GM10248 (cell line): ENCODE measurements around the gene MAP1LC3B.

Experiments used
- CTCF ChIA-PET: fragments of 300-600 bp; sonication (Branson Sonifier 250); formaldehyde crosslinking; extraction: SDS; loops from one replicate; lab custom pipeline; 2021; ENCODE audit warnings: antibody characterized with exemption; lab: Yijun Ruan, JAX
- POLR2A ChIA-PET: fragments of 350-650 bp; sonication (Branson Sonifier 250); formaldehyde crosslinking; extraction: SDS; loops from one replicate; lab custom pipeline; 2020; ENCODE audit warnings: antibody characterized with exemption; lab: Yijun Ruan, JAX
- DNase-seq: peaks from one replicate; pipeline ENCODE4 v3.0.0; 2012; ENCODE audit errors: extremely low spot score
- TF ChIP-seq, protein P1 (sequence below): IDR thresholded peaks from 2 replicates; pipeline ENCODE4 v1.5.1; 2012; ENCODE audit warnings: mild to moderate bottlenecking, low read depth; ENCODE audit errors: extremely low read depth, missing control alignments, control extremely low read depth

Gene MAP1LC3B

DNA sequence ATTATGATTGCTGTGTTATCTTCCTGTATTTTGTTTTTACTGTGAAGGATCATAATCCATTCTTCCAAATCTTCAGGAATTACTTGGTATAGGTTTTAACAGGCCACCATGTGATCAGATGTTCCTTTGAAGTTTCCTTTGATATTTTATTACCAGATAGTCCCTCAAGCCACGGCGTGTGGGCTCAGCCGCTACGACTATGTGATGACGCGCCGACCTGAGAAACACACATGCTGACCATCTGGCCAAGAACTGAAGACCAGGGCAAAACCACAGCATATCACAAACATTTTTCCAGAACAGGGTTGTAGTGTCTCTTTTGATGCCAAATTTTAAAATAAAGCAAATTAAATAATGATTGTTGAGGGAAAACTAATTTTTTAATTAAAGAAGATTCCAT, 53.4 kb downstream of the MAP1LC3B start:
- DNase-seq: no peak
- ChIA-PET POLR2A (no interaction called here), CTCF (no interaction called here)
- TF ChIP-seq, protein P1, sequence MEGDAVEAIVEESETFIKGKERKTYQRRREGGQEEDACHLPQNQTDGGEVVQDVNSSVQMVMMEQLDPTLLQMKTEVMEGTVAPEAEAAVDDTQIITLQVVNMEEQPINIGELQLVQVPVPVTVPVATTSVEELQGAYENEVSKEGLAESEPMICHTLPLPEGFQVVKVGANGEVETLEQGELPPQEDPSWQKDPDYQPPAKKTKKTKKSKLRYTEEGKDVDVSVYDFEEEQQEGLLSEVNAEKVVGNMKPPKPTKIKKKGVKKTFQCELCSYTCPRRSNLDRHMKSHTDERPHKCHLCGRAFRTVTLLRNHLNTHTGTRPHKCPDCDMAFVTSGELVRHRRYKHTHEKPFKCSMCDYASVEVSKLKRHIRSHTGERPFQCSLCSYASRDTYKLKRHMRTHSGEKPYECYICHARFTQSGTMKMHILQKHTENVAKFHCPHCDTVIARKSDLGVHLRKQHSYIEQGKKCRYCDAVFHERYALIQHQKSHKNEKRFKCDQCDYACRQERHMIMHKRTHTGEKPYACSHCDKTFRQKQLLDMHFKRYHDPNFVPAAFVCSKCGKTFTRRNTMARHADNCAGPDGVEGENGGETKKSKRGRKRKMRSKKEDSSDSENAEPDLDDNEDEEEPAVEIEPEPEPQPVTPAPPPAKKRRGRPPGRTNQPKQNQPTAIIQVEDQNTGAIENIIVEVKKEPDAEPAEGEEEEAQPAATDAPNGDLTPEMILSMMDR: no peak

DNA sequence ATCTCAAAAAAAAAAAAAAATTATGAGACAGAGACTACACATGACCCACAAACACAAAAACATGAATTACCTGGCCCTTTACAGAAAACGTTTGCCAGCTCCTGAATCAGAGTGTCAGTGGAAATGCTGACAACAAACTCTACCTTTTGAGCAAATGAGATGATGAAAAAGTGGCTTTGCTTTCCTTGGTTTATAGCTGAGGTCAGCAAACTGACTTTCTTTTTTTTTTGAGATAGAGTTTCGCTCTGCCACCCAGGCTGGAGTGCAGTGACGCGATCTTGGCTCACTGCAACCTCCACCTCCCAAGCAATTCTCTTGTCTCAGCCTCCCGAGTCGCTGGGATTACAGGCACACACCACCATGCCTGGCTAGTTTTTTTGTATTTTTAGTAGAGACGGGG, 54.3 kb downstream of the MAP1LC3B start:
- TF ChIP-seq, protein P1: no peak
- ChIA-PET CTCF (no interaction called here), POLR2A (interaction anchor here (0.6 kb wide), 1 partner anchor 71 kb away, joined by 5 read pairs; no protein-coding TSS in a partner anchor)
- no peak for DNase-seq

DNA sequence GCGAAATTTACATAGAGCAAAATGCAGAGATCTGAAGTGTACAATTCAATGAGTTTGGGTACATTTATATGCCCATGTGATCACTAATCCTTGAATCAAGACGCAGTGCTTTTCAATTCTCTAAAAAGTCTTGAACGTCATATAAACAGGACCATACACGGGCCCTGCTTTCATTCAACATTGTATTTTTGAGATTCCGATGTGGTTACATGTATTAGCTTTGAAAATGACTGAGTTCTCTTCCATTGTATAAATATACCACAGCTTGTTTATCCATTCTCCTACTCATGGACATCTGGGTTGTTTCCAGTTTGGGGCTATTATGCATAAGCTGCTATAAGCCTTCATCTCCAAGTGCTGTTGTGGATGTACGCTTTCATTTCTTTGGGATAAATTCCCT, 55.2 kb downstream of the MAP1LC3B start:
- POLR2A ChIA-PET: no interaction called here
- CTCF ChIA-PET: no interaction called here
- DNase-seq: no peak
- TF ChIP-seq, protein P1: no peak

- no peak for DNase-seq
- TF ChIP-seq, protein P1: no peak
- CTCF ChIA-PET: no interaction called here
- POLR2A ChIA-PET: no interaction called here
These were observed 56.7 kb downstream of the MAP1LC3B start for GRCh38 chr16:87448866-87449265.

- TF ChIP-seq, protein P1: no peak
- POLR2A ChIA-PET: no interaction called here
- no peak for DNase-seq
- CTCF ChIA-PET: interaction anchor here (0.7 to 2.2 kb wide), 2 partner anchors 14 to 251 kb away, joined by 3 to 4 read pairs; no protein-coding TSS in a partner anchor
These were observed 59.6 kb downstream of the MAP1LC3B start for GRCh38 chr16:87451563-87452210.

DNA sequence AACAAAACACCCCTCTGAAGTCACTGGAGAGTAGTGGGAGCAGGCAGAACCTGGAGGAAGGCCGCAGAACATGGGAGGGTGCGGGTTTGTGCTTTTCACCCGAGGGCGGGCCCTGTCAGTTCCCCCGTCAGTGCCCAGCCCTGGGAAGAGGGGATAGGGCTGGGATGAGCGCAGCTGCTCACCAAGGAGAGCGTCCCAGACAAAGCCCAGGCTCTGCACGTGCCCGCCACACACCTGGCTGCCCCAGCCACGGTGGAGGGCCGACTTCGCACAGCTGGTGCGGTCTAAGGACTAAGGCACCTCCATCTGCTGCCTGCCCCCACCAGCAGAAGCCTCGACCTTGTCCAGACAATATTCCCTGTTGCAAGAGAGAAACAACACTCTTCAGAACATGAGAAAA, 61.2 kb downstream of the MAP1LC3B start:
- DNase-seq: no peak
- TF ChIP-seq, protein P1: no peak
- POLR2A ChIA-PET: interaction anchor here (0.5 kb wide), 1 partner anchor 96 kb away, joined by 3 read pairs; no protein-coding TSS in a partner anchor
- CTCF ChIA-PET: interaction anchor here (1.0 to 2.2 kb wide), 4 partner anchors 10 to 183 kb away, joined by 3 to 4 read pairs (median 3); no protein-coding TSS in a partner anchor
